ENCODE data around the gene GAS7.
"Not testable (repeated sequence)": the region's sequence is repeated elsewhere in the genome, so short reads cannot be mapped to it uniquely, and the experiment has no call there.

Gene GAS7

GRCh38 chr17:10042589-10043244, 155.7 kb downstream of the GAS7 start:
- DNase-seq, result no peak

DNA sequence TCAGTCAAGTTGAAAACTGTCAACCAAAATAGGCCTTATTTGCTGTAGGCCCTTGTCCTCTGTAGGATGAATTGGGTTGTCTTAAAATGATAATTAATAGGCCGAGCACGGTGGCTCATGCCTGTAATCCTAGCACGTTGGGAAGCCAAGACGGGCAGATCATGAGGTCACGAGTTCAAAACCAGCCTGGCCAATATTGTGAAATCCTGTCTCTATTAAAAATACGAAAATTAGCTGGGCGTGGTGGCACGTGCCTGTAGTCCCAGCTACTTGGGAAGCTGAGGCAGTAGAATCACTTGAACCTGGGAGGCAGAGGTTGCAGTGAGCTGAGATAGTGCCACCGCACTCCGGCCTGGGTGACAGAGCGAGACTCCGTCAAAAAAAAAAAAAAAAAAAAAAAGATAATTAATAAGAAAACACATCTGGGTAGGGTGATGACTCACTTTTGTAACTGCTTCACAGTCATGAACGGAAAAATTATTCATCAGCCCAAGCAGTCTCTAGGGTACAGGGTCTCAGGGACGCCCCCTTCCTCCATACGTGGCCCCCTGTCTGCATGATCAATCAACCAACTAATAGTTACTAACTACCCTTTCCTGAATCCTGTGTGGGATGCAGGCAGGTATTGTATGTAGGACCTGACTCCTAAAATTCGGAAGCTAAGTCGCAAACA, 156.4 kb downstream of the GAS7 start:
- DNase-seq, result no peak

- DNase-seq, result no peak
These were observed 157.2 kb downstream of the GAS7 start for GRCh38 chr17:10041287-10041612.

DNA sequence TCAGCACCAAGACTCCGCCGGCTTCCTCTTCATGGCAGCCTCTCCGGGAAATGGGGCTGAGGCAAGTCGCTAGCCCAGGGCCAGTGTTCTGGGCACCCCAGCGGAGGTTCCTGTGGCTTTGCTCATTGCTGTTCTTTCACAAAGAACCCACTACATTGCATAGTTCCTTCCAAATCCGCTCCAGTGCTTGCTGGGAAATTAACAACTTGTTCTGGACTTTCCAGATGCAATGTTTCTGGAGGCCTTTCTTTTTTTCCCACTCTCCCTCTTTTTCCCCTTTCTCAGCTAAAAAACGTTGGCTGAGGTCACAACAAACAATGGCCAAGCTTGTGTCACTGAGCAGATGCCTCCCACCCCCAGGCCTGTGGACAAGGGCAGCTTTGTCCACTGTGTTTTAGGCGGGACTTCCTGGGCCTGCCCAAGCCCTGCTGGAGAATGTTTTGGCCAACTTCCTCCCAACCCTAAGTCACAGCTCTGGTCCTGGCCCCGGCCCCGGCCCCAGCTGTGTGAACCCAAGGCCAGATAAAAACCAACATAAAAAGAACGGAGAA, 161.8 kb downstream of the GAS7 start:
- no peak for DNase-seq

- no peak for DNase-seq
These were observed 162.5 kb downstream of the GAS7 start for GRCh38 chr17:10035885-10036284.

DNA sequence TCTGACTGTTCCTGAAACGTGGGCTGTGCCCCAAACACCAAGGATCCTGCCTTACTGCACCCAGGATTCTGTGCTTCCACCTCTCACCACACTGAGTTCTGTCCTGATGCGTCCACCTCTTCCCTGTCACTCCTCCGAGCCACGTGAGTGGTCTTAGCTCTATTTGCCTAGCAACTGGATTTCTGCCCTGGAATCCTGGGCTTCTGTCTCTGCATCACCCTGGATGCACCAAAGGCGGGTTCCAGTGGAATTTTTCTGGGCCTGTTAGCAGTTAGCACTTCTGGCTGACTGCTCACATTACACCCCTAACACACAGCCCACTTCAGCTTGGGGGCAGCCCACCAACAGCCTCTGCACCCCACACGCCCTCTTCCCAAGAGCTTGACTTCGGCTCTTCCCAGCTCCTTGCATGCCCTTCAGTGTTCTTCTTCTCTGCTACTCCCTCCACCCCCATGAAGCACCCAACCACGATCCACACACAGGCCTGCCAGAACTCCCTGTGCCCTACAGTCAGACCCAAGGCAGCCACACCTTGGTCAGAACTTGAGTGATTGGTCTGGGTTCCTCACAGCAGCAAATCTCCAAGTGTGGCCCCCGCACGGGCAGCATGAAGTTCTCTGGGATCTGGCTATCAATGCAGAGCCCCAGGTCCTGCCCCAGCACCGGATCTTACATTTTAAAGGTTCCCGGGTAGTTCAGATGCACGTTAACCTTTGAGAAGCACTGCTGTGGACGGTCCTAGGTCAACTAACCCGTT, 163.5 kb downstream of the GAS7 start:
- no peak for DNase-seq

DNA sequence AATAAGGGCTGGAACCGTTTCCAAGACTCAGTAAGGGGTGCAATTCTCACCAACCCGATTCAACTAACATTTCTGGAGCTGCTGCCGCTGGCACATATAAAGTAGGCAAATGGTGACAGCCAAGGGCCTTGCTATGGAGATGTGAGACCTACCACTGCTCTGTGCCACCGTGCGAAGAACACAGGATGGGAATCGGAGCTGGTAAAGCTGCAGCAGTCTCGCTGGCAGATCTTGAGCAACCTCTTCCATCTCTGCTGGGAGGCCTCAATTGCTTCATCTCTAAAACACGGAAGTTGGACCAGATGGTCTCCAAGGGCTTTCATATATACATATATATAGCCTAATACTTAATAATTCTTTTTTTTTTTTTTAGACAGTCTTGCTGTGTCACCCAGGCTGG, 164.4 kb downstream of the GAS7 start:
- DNase-seq, result no peak

DNA sequence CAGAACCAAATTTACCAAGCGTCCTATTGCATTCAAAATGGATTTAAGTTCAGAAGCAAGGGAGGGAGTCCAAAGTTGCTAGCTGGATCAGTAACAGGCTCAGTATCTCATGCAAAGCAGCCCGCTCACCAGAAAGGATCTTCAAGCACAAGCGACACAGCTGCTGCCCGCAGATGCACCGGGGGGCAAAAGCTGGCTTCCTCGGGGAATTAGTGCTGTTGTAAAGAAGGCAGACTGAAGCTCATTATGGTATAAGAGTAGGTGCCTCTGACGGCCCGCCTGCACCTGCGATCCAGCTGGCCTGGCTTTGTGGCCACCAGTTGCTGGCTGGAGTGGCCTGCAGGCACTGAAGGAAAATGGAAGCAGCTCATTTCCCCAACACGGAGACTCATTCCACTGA, 165.0 kb downstream of the GAS7 start:
- no peak for DNase-seq

GRCh38 chr17:10032118-10032852, 166.1 kb downstream of the GAS7 start:
- no peak for DNase-seq

DNA sequence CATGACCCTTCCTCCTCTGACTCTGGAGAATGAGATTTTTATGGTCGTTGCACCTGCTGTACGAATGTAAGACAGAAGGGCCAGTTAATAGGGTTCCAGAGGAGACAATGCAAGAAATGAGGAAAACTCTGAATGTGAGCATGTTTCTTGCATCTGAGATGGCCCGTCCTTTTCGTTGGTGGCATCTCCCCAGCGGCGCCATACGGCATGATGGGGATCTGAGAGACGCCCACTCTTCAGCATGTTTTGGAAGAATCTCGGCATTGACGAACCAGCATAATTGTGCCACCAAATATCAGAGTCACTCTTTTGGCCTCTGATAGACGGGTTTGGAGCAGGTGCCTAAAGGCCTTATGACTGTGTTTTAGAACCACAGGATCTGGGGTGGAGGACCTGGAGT, 166.8 kb downstream of the GAS7 start:
- no peak for DNase-seq

GRCh38 chr17:10031127-10031526, 167.3 kb downstream of the GAS7 start:
- no peak for DNase-seq

DNA sequence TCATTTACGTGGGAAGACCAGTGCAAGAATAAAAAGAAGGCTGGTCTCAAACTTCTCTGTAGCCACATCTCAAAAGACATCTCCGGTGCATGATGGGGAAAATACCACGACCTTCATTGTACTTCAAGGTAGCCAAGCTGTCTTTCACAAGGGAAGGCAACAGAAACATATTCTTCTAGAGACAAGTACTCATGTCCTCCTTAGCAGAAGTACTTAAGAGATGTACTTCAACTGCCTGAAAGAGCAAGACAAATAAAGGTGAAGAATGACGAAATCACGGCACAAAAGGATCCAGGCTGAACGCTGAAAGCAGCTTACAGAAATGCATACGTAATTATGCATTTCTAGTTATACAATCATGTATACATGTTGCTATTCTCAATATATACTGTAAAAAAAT, 169.3 kb downstream of the GAS7 start:
- DNase-seq, result no peak

DNA sequence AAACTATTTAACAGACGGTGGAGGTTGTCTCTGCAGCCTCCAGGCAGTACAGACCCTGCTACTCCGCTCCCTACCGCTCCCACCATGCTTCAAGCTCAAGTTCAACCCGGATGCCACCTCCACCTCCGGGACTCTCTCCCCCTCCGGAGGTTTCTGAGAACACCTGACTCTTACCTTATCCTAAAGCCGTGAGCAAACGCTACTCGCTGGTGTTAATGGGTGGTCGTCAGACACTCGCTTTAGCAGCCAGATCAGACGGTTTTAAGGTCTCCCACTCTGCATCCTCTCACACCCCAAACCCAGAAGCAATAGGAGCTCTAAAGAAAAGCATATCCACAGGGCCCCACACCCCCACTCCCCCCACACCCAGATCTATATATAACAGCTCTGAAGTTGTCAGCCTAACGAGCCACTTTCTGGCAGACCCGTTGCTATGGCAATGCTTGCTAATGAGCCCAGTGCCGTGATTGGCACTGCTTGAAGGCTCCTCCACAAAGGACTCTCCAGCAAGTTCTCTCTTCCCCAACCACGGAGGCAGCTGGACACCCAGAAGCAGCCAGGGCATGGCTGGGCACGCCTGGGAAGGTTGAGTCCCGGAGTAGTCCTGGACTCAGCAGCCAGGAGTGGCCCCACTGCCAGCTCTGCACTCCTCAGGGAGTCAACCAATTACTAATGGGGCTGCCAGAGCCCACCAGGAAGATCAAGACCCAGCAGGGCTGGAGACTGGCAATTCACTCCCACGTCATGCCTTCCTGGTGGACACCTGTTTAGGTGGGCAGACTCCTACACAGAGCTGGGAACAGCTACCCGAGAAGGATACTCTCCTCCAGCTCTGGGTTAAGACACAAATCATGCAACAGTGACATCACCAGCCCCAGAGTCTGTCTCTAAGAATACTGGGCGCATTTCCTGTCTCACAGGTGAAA, 172.2 kb downstream of the GAS7 start:
- no peak for DNase-seq

- DNase-seq, result no peak
These were observed 173.2 kb downstream of the GAS7 start for GRCh38 chr17:10025224-10025623.

DNA sequence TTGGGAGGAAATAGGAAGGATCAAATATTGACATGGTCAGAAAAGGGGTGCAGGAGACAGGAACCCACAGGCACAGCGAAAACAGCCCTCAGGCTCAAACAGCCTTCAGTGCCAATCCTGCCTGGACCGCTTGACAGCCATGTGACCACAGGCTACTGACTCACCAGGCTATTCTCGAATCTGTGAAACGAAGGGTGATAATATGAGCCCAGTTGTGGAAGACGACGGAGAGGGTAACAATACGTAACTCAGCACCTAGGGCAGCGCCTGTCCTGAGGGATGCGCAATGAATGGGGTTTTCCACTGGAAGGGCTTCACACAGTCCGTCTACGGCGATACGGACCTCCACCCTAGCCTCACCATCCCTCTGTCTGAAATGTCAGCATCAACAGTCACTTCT, 176.0 kb downstream of the GAS7 start:
- no peak for DNase-seq

DNA sequence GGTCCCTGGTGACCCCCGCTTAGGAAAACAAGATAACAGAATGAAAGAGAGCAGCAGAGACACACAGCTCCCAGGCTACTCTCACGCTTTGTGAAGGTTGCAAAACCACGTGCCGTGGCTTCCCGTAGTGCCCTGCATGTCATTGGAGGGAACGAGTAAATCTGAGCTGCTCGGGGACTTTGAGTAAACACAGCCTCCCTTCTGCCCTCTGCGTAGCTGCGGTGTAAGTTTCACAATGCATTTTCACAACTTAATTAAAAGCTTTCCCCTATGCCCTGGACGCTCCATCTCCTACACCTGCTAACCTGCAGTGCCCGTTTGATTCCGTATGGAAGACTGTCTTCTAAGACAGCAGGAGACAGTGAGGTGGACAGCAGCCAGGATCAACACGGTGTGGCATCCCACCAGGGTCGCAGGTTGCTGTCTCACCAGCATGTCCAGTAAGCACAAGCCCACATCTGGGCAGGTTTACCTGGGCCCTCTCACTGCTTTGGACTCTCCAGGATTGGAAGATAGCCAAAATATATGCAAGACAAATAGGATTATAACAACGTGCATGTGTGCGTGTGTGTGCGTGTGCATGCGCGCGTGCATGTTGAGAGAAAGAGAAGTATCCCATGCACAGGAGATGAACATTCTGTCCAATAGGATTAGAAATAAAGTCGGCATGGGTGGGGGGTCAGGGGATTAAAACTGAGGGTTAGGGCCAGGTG, 177.0 kb downstream of the GAS7 start:
- DNase-seq, result no peak

DNA sequence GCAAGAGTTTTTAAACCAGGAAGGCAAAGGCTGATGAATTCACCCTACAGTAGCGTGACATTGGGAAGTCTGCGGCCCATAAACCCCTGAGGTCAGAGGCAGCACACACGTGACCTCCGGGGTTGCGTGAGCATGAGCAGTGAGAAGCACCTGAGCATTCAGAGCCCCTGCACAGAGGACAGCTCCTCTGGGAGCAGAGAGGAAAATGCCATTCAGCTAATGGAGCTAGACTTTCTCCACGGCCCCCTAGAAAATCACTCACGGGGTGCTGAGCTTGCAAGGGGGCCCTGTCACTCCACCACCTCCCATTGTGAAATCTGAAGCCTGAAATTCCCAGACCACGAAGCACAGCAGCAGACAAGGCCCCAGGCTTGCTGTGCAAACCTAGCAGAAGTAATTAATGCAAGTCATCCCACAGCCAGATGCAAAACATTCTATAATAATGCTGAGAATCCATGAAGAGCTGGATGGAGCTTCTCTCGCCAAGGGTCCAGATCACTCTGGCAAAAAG, 178.4 kb downstream of the GAS7 start:
- DNase-seq, result no peak

- no peak for DNase-seq
These were observed 179.9 kb downstream of the GAS7 start for GRCh38 chr17:10018461-10018891.

GRCh38 chr17:10016958-10017570, 181.3 kb downstream of the GAS7 start:
- DNase-seq, result not testable (repeated sequence)

DNA sequence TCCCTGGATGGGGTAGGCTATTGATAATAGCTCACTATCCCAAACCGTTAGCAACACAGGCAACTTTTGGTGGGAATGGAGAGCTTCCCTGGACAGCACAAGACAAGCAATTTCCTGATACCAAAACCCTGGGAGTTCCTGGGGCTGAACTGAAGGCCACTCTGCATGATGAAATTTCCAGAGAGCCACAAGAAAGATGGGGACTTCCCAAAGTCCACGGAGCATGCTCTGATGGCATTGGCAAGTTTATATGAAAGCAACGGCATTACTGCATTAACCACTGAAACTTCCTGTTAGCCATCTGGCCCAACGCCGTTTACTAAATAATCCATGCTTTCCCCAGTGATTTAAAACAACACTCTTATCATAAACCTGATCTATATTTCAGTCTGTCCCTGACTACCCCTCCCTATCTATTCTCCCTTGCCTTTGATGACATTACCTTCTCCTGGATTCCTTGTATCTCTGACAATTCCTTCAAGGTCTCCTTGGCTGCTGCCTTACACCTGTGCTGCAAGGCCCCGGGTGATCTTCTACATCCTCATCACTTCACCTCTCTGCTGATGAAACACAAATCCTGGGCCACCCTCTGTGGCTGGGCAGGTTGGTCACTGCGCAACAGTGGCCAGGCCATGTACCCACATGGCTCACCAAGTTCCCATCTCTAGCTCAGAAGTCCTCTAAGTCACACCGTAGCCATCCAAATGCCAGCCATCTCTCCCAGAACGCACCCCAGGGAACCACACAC, 184.9 kb downstream of the GAS7 start:
- DNase-seq, result no peak
